Measurements from ENCODE around the gene TDG. TPM values are rescaled to one million over a fixed set of nuclear protein-coding genes. Genes with fewer than 3 reads are reported as not detected.
A peak's percentile ranks its signal among the peaks of the same experiment; 100 is the strongest.

The TDG gene
- total RNA-seq, 1 donor from 2014 or later = 34.2 TPM

DNA sequence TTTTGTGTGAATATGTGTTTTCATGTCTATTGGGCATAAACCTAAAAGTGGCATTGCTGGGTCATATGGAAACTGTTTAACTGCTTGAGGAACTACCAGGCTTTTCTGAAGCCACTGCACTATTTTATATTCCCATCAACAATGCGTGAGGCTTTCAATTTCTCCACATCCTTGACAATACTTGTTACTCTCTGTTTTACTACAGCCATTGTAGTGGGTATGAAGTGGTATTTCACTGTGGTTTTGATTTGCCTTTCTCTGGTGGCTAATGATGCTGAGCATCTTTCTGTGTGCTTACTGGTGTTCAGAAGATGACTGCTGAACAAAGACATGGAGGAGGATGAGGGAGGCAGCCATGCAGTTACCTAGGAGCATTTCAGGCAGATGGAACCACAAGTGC is 13.2 kb upstream of the TDG start:
- ATAC-seq (ENCODE audit: low read depth) = no peak
- TF ChIP-seq CTCF (IDR thresholded peaks at IDR 0.05) = no peak
- DNase-seq = no peak
- ChIA-PET CTCF (no interaction called here), POLR2A (interaction anchor here (1.2 to 1.6 kb wide), 2 partner anchors 9 to 13 kb away, joined by 3 to 9 read pairs; partner anchors contain the start of gene TDG)
- intact Hi-C loops (cut with micrococcal nuclease) = no loop called here
- Mint-ChIP-seq H3K27me3 (no peaks in the 10 kb centered on the region), H3K27ac (peak overlapping the region; percentile 9), H3K36me3 (ENCODE audit: low read depth) (peaks cover 62% of the 10 kb centered on the region), H3K4me3 (no peak overlapping the region), H3K4me1 (peaks cover 21% of the 10 kb centered on the region), H3K9me3 (no peaks in the 10 kb centered on the region)

GRCh38 chr12:103955811-103956508 is 9.7 kb upstream of the TDG start:
- intact Hi-C loops (cut with micrococcal nuclease) = no loop called here
- H3K9me3 Mint-ChIP-seq = no peaks in the 10 kb centered on the region
- peak overlapping the region; percentile 97 for H3K27ac Mint-ChIP-seq
- DNase-seq = no peak
- TF ChIP-seq CTCF (IDR thresholded peaks at IDR 0.05) = no peak
- peaks cover 27% of the 10 kb centered on the region for H3K4me1 Mint-ChIP-seq
- no peaks in the 10 kb centered on the region for H3K27me3 Mint-ChIP-seq
- ChIA-PET CTCF (interaction anchor here (1.4 to 2.0 kb wide), 2 partner anchors 9 to 27 kb away, joined by 3 to 13 read pairs; partner anchors contain the start of gene TDG), POLR2A (interaction anchor here (0.6 to 8.5 kb wide), 9 partner anchors 10 to 1280 kb away, joined by 3 to 143 read pairs (median 6); partner anchors contain the start of genes APPL2, HCFC2, HSP90B1 and TDG)
- peak overlapping the region; percentile 99 for H3K4me3 Mint-ChIP-seq
- peaks cover 29% of the 10 kb centered on the region for H3K36me3 Mint-ChIP-seq (ENCODE audit: low read depth)
- no peak for ATAC-seq (ENCODE audit: low read depth)

GRCh38 chr12:103956509-103957027 is 9.1 kb upstream of the TDG start:
- DNase-seq (no peak), ATAC-seq (ENCODE audit: low read depth) (no peak)
- Mint-ChIP-seq H3K27ac (peak overlapping the region; percentile 97), H3K36me3 (ENCODE audit: low read depth) (peaks cover 27% of the 10 kb centered on the region), H3K27me3 (no peaks in the 10 kb centered on the region), H3K9me3 (no peaks in the 10 kb centered on the region), H3K4me3 (peak overlapping the region; percentile 99), H3K4me1 (peaks cover 27% of the 10 kb centered on the region)
- TF ChIP-seq CTCF (IDR thresholded peaks at IDR 0.05) = no peak
- ChIA-PET CTCF (interaction anchor here (1.3 to 2.0 kb wide), 3 partner anchors 9 to 28 kb away, joined by 3 to 13 read pairs (median 3); partner anchors contain the start of gene TDG), POLR2A (interaction anchor here (0.6 to 8.5 kb wide), 12 partner anchors 9 to 1279 kb away, joined by 3 to 143 read pairs (median 4); partner anchors contain the start of genes APPL2, HCFC2, HSP90B1 and TDG)
- intact Hi-C loops (cut with micrococcal nuclease) = loop anchor here (1.0 kb wide), 3 partner anchors 9 to 108 kb away; partner anchors contain the start of genes HCFC2, HSP90B1 and TDG

- DNase-seq = no peak
- ChIA-PET POLR2A (interaction anchor here (0.8 to 8.5 kb wide), 4 partner anchors 8 to 30 kb away, joined by 4 to 143 read pairs (median 42); partner anchors contain the start of genes HSP90B1 and TDG), CTCF (no interaction called here)
- Mint-ChIP-seq H3K4me3 (peak overlapping the region; percentile 99), H3K36me3 (ENCODE audit: low read depth) (peaks cover 14% of the 10 kb centered on the region), H3K4me1 (peaks cover 29% of the 10 kb centered on the region), H3K27ac (peak overlapping the region; percentile 97), H3K9me3 (no peaks in the 10 kb centered on the region), H3K27me3 (no peaks in the 10 kb centered on the region)
- intact Hi-C loops (cut with micrococcal nuclease) = loop anchor here (1.0 kb wide), 3 partner anchors 7 to 106 kb away; partner anchors contain the start of genes HCFC2, HSP90B1 and TDG
- TF ChIP-seq CTCF (IDR thresholded peaks at IDR 0.05) = no peak
- no peak for ATAC-seq (ENCODE audit: low read depth)
Observed at GRCh38 chr12:103957865-103958388, 7.7 kb upstream of the TDG start.

DNA sequence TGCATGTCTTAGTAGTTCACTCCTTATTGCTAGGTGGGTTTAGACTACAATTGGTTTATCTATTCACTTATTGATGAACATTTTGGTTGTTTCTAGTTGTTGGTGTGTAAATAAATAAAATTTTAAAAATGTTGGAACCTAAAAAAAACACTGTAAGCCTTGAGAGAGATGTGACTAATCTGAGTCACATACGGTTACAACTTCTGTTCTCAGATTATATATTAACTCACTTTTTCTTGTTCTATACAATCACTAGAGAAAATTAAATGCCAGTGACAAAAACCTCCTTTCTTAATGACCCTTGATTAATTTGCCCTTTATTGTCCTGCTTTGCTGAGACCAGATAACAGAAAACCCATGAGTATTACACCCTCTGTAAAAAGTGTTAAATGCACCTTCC is 7.1 kb upstream of the TDG start:
- Mint-ChIP-seq H3K36me3 (ENCODE audit: low read depth) (peaks cover 10% of the 10 kb centered on the region), H3K27me3 (no peaks in the 10 kb centered on the region), H3K4me1 (peaks cover 30% of the 10 kb centered on the region), H3K4me3 (no peak overlapping the region), H3K9me3 (no peaks in the 10 kb centered on the region), H3K27ac (no peak overlapping the region)
- intact Hi-C loops (cut with micrococcal nuclease) = no loop called here
- POLR2A ChIA-PET = interaction anchor here (1.5 to 8.5 kb wide), 2 partner anchors 22 to 29 kb away, joined by 4 to 78 read pairs; partner anchors contain the start of gene HSP90B1
- ATAC-seq (ENCODE audit: low read depth) (no peak), DNase-seq (no peak)
- CTCF ChIA-PET = no interaction called here
- no peak for TF ChIP-seq CTCF (IDR thresholded peaks at IDR 0.05)

Measured in activated B cell treated with CpG ODN at 0.5 μM for 24 hours (primary cell).